Embryonic facial prominence (tissue), 1 donor: ENCODE results near the gene JAGN1.
A peak's percentile ranks its signal among the peaks of the same experiment; 100 is the strongest.
"Not testable (repeated sequence)": the region's sequence is repeated elsewhere in the genome, so short reads cannot be mapped to it uniquely, and the experiment has no call there.

ENCODE experiments used
- DNase-seq: peaks from one replicate; pipeline ENCODE4 v3.0.0-alpha.2; 2016; ENCODE audit errors: extremely low spot score

The JAGN1 gene

GRCh38 chr3:9916734-9917680, 26.6 kb downstream of the JAGN1 start, which contains the start of gene IL17RC:
TSS of gene IL17RC (plus strand) at chr3:9917098. CDS start at chr3:9917316, 218 bp downstream.
- DNase-seq = peak; percentile 48

DNA sequence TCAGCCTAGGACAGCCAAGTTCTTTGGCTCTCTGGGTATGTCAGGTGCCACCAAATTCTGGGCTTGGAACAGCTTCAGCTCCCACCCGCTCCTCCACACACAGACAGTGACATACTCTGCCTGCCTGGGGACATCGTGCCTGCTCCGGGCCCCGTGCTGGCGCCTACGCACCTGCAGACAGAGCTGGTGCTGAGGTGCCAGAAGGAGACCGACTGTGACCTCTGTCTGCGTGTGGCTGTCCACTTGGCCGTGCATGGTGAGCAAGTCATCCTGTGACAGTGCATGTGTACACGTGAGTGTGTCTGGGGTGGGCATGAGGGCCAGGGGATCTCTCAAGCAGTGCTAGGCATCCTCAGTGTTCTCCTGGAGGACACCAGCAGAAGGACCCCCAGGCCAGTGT, 27.4 kb downstream of the JAGN1 start:
- DNase-seq = no peak

DNA sequence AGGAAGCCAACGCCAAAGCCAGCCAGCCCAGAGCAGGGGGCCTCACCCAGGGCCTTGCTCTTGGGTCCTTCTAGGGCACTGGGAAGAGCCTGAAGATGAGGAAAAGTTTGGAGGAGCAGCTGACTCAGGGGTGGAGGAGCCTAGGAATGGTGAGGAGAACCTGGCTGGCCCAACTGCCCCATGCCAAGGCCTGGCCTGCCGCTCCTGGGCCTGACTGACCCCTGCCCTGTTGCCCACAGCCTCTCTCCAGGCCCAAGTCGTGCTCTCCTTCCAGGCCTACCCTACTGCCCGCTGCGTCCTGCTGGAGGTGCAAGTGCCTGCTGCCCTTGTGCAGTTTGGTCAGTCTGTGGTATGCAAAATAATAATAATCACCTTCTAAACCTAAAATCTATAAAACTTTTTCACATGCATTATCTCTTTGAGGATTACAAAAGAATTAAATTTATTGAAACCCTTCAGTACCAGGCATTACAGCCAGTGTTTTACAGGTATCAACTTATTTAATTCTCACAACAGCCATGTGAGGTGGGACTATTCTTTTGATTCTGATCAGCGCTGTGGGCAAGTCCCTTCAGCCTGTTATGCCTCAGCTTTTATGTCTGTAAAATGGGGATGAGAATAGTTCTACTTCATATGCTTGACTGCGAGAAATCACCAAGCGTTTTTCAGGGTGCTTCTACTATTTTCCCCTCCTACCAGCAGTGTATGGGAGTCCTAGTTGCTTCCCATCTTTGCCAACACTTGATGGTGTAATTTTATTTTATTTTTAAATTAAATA, 28.0 kb downstream of the JAGN1 start:
- no peak for DNase-seq

GRCh38 chr3:9928158-9928557, 37.7 kb downstream of the JAGN1 start:
- no peak for DNase-seq

GRCh38 chr3:9930804-9931418, 40.5 kb downstream of the JAGN1 start:
- DNase-seq = no peak

DNA sequence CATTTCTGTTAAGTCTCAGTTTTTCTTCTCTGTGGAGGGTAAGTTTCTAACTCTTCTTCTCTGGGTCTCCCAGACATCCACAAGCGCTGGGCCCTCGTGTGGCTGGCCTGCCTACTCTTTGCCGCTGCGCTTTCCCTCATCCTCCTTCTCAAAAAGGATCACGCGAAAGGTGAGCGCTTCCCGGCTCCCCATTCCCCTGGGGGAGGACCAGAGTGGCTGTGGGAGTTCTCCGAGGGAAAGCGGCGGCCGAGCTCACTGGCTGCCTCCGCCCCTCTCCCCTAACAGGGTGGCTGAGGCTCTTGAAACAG, 42.1 kb downstream of the JAGN1 start:
- DNase-seq = no peak

GRCh38 chr3:9932843-9933560, 42.6 kb downstream of the JAGN1 start:
- no peak for DNase-seq

GRCh38 chr3:9933561-9934234, 43.3 kb downstream of the JAGN1 start, which contains the start of gene CRELD1:
TSS of gene CRELD1 (plus strand) at chr3:9933834. CDS start at chr3:9934439, 605 bp downstream.
- DNase-seq = peak; percentile 82

- DNase-seq = no peak
Observed at GRCh38 chr3:9934235-9934621, 43.8 kb downstream of the JAGN1 start.

DNA sequence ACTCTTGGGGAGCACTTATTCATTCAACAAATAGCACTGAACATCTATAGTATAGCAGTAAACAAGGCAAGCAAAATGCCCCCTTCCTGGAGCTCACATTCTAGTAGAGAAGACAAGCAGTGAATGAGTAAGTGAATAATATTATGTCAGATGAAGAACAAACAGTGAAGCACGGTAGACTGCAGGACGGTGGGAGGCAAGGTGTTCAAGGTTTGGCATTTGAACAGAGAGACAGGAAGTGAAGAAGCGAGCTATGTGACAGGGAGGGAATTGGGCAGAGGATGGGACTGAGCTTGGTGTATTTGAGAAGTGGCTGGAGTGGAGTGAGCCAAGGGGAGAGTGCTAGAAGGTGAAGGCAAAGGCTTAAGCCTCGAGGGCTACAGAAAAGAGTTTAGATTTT, 44.6 kb downstream of the JAGN1 start:
- DNase-seq = no peak

- DNase-seq = no peak
Observed at GRCh38 chr3:9935966-9936510, 45.6 kb downstream of the JAGN1 start.

- no peak for DNase-seq
Observed at GRCh38 chr3:9937486-9938238, 47.3 kb downstream of the JAGN1 start.

- no peak for DNase-seq
Observed at GRCh38 chr3:9938966-9939365, 48.6 kb downstream of the JAGN1 start.

DNA sequence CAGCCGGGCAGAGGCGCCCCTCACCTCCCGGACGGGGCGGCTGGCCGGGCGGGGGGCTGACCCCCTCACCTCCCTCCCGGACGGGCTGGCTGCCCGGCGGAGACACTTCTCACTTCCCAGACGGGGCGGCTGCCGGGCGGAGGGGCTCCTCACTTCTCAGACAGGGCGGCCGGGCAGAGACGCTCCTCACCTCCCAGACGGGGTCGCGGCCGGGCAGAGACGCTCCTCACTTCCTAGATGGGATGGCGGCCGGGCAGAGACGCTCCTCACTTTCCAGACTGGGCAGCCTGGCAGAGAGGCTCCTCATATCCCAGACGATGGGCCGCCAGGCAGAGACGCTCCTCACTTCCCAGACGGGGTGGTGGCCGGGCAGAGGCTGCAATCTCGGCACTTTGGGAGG, 49.5 kb downstream of the JAGN1 start:
- not testable (repeated sequence) for DNase-seq

DNA sequence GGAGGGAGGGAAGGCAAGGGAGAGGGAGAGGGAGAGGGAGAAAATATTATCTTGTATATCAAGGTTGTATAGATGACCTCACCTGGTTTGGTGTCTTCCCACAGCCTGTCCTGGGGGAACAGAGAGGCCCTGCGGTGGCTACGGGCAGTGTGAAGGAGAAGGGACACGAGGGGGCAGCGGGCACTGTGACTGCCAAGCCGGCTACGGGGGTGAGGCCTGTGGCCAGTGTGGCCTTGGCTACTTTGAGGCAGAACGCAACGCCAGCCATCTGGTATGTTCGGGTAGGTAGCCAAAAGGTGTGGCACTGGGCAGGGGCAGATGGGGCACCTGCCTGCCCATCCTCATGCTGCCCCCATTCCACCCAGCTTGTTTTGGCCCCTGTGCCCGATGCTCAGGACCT, 50.3 kb downstream of the JAGN1 start:
- DNase-seq = no peak

DNA sequence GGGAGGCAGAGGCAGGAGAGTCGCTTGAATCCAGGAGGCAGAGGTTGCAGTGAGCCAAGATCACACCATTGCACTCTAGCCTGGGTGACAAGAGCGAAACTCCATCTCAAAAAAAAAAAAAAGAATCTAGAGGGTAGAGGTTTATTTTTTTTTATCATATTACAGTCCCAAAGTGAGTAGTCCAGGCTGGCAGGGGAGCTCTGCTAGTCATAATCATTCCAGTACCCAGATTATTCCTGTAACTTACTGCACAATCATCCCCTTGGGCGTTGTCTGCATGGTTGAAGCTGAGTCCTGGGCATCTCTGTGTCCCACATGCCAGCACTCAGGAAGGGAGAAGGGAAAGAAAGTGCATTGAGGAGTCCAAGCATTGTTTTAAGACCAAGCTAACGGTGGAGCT, 51.8 kb downstream of the JAGN1 start:
- DNase-seq = no peak

GRCh38 chr3:9942934-9943690, 52.7 kb downstream of the JAGN1 start:
- DNase-seq = no peak
